ENCODE results near the gene ACADSB. TPM values are rescaled to one million over a fixed set of nuclear protein-coding genes. Genes with fewer than 3 reads are reported as not detected.

The ACADSB gene
- 1 to 10 TPM; 5.2 to 7.3 TPM for polyA plus RNA-seq

GRCh38 chr10:123008355-123009104 lies at the start of gene ACADSB, which contains the start of gene IKZF5:
Gene ACADSB, plus strand, starts transcription at chr10:123009006. Its CDS starts 24 bp downstream, at chr10:123009030.
Gene IKZF5, minus strand, starts transcription at chr10:123008795. Its CDS starts 10,170 bp downstream, at chr10:122998625.
- WGBS, 2 donors, result 0% methylated on average over 63 to 68 of the region's 68 CpGs
- peak within 1 kb of the TSS; percentile 94 to 98 for H3K4me3 ChIP-seq (ENCODE audit: low read depth in 1 of 2, low read length in 2 of 2)

GRCh38 chr10:122962405-122962804 lies 46.4 kb upstream of the ACADSB start:
- H3K4me1 ChIP-seq (ENCODE audit: control insufficient read depth in 2 of 2, insufficient read depth in 2 of 2, low read length in 1 of 2), result no peaks in the 10 kb centered on the region
- no peak overlapping the region for H3K27ac ChIP-seq (ENCODE audit: low read depth in 2 of 2, low read length in 1 of 2)
- H3K4me3 ChIP-seq (ENCODE audit: low read depth in 1 of 2, low read length in 2 of 2), result no peak overlapping the region
- H3K36me3 ChIP-seq (ENCODE audit: control insufficient read depth in 2 of 2, insufficient read depth in 2 of 2, low read length in 1 of 2), result no peaks in the 10 kb centered on the region
- WGBS, 2 donors, result 68 to 81% methylated on average over 3 of the region's 3 CpGs
- no peaks in the 10 kb centered on the region for H3K27me3 ChIP-seq (ENCODE audit: control insufficient read depth in 1 of 2, insufficient read depth in 2 of 2, low read length in 2 of 2)
- no peaks in the 10 kb centered on the region for H3K9me3 ChIP-seq (ENCODE audit: control insufficient read depth in 2 of 2, insufficient read depth in 1 of 2, low read depth in 1 of 2, low read length in 1 of 2)

More at GRCh38 chr10:123008355-123009104, at the start of gene ACADSB, which contains the start of gene IKZF5:
- Histone ChIP-seq H3K9me3 (ENCODE audit: control insufficient read depth in 2 of 2, insufficient read depth in 1 of 2, low read depth in 1 of 2, low read length in 1 of 2) (no peaks in the 10 kb centered on the region), H3K36me3 (ENCODE audit: control insufficient read depth in 2 of 2, insufficient read depth in 2 of 2, low read length in 1 of 2) (no peaks in the 10 kb centered on the region), H3K27ac (ENCODE audit: low read depth in 2 of 2, low read length in 1 of 2) (peak within 1 kb of the TSS; percentile 79 to 93), H3K4me1 (ENCODE audit: control insufficient read depth in 2 of 2, insufficient read depth in 2 of 2, low read length in 1 of 2) (peaks cover 2 to 3% of the 10 kb centered on the region in 2 donors), H3K27me3 (ENCODE audit: control insufficient read depth in 1 of 2, insufficient read depth in 2 of 2, low read length in 2 of 2) (no peaks in the 10 kb centered on the region)

GRCh38 chr10:122966879-122967278 lies 41.9 kb upstream of the ACADSB start:
- Histone ChIP-seq H3K27ac (ENCODE audit: low read depth in 2 of 2, low read length in 1 of 2) (no peak overlapping the region), H3K4me1 (ENCODE audit: control insufficient read depth in 2 of 2, insufficient read depth in 2 of 2, low read length in 1 of 2) (no peaks in the 10 kb centered on the region), H3K4me3 (ENCODE audit: low read depth in 1 of 2, low read length in 2 of 2) (no peak overlapping the region), H3K9me3 (ENCODE audit: control insufficient read depth in 2 of 2, insufficient read depth in 1 of 2, low read depth in 1 of 2, low read length in 1 of 2) (no peaks in the 10 kb centered on the region), H3K36me3 (ENCODE audit: control insufficient read depth in 2 of 2, insufficient read depth in 2 of 2, low read length in 1 of 2) (no peaks in the 10 kb centered on the region), H3K27me3 (ENCODE audit: control insufficient read depth in 1 of 2, insufficient read depth in 2 of 2, low read length in 2 of 2) (no peaks in the 10 kb centered on the region)

- no peak overlapping the region for H3K4me3 ChIP-seq (ENCODE audit: low read depth in 1 of 2, low read length in 2 of 2)
- no peaks in the 10 kb centered on the region for H3K36me3 ChIP-seq (ENCODE audit: control insufficient read depth in 2 of 2, insufficient read depth in 2 of 2, low read length in 1 of 2)
- 75 to 76% methylated on average over 3 of the region's 3 CpGs for WGBS, 2 donors
- no peaks in the 10 kb centered on the region for H3K4me1 ChIP-seq (ENCODE audit: control insufficient read depth in 2 of 2, insufficient read depth in 2 of 2, low read length in 1 of 2)
- no peaks in the 10 kb centered on the region for H3K27me3 ChIP-seq (ENCODE audit: control insufficient read depth in 1 of 2, insufficient read depth in 2 of 2, low read length in 2 of 2)
- H3K9me3 ChIP-seq (ENCODE audit: control insufficient read depth in 2 of 2, insufficient read depth in 1 of 2, low read depth in 1 of 2, low read length in 1 of 2), result no peaks in the 10 kb centered on the region
- no peak overlapping the region for H3K27ac ChIP-seq (ENCODE audit: low read depth in 2 of 2, low read length in 1 of 2)
Observed at GRCh38 chr10:122968698-122969097, 40.1 kb upstream of the ACADSB start.

GRCh38 chr10:122974023-122974422 lies 34.8 kb upstream of the ACADSB start:
- Histone ChIP-seq H3K27me3 (ENCODE audit: control insufficient read depth in 1 of 2, insufficient read depth in 2 of 2, low read length in 2 of 2) (peaks cover 0 to 3% of the 10 kb centered on the region in 2 donors), H3K4me3 (ENCODE audit: low read depth in 1 of 2, low read length in 2 of 2) (no peak overlapping the region), H3K36me3 (ENCODE audit: control insufficient read depth in 2 of 2, insufficient read depth in 2 of 2, low read length in 1 of 2) (no peaks in the 10 kb centered on the region), H3K9me3 (ENCODE audit: control insufficient read depth in 2 of 2, insufficient read depth in 1 of 2, low read depth in 1 of 2, low read length in 1 of 2) (no peaks in the 10 kb centered on the region), H3K27ac (ENCODE audit: low read depth in 2 of 2, low read length in 1 of 2) (no peak overlapping the region), H3K4me1 (ENCODE audit: control insufficient read depth in 2 of 2, insufficient read depth in 2 of 2, low read length in 1 of 2) (no peaks in the 10 kb centered on the region)
- WGBS, 2 donors, result 57 to 58% methylated on average over 5 of the region's 5 CpGs

GRCh38 chr10:122974543-122975064 lies 34.2 kb upstream of the ACADSB start:
- no peak overlapping the region for H3K4me3 ChIP-seq (ENCODE audit: low read depth in 1 of 2, low read length in 2 of 2)
- no peaks in the 10 kb centered on the region for H3K4me1 ChIP-seq (ENCODE audit: control insufficient read depth in 2 of 2, insufficient read depth in 2 of 2, low read length in 1 of 2)
- no peak overlapping the region for H3K27ac ChIP-seq (ENCODE audit: low read depth in 2 of 2, low read length in 1 of 2)
- H3K9me3 ChIP-seq (ENCODE audit: control insufficient read depth in 2 of 2, insufficient read depth in 1 of 2, low read depth in 1 of 2, low read length in 1 of 2), result no peaks in the 10 kb centered on the region
- H3K27me3 ChIP-seq (ENCODE audit: control insufficient read depth in 1 of 2, insufficient read depth in 2 of 2, low read length in 2 of 2), result peaks cover 0 to 3% of the 10 kb centered on the region in 2 donors
- H3K36me3 ChIP-seq (ENCODE audit: control insufficient read depth in 2 of 2, insufficient read depth in 2 of 2, low read length in 1 of 2), result no peaks in the 10 kb centered on the region
- WGBS, 2 donors, result 80 to 83% methylated on average over 3 of the region's 3 CpGs

GRCh38 chr10:122980209-122981065 lies 28.4 kb upstream of the ACADSB start, which contains the start of gene PSTK:
Gene PSTK, plus strand, starts transcription at chr10:122980401. Its CDS starts 79 bp downstream, at chr10:122980480.
- Histone ChIP-seq H3K27ac (ENCODE audit: low read depth in 2 of 2, low read length in 1 of 2) (peak within 1 kb of the TSS; percentile 94 to 99), H3K9me3 (ENCODE audit: control insufficient read depth in 2 of 2, insufficient read depth in 1 of 2, low read depth in 1 of 2, low read length in 1 of 2) (no peaks in the 10 kb centered on the region), H3K36me3 (ENCODE audit: control insufficient read depth in 2 of 2, insufficient read depth in 2 of 2, low read length in 1 of 2) (peaks cover 0 to 2% of the 10 kb centered on the region in 2 donors), H3K4me3 (ENCODE audit: low read depth in 1 of 2, low read length in 2 of 2) (peak within 1 kb of the TSS; percentile 82 to 84), H3K27me3 (ENCODE audit: control insufficient read depth in 1 of 2, insufficient read depth in 2 of 2, low read length in 2 of 2) (no peaks in the 10 kb centered on the region), H3K4me1 (ENCODE audit: control insufficient read depth in 2 of 2, insufficient read depth in 2 of 2, low read length in 1 of 2) (no peaks in the 10 kb centered on the region)
- WGBS, 2 donors, result 1% methylated on average over 72 to 73 of the region's 73 CpGs

- no peaks in the 10 kb centered on the region for H3K27me3 ChIP-seq (ENCODE audit: control insufficient read depth in 1 of 2, insufficient read depth in 2 of 2, low read length in 2 of 2)
- H3K4me3 ChIP-seq (ENCODE audit: low read depth in 1 of 2, low read length in 2 of 2), result peak overlapping the region in 1 of 2 donors; percentile 82
- H3K36me3 ChIP-seq (ENCODE audit: control insufficient read depth in 2 of 2, insufficient read depth in 2 of 2, low read length in 1 of 2), result peaks cover 0 to 2% of the 10 kb centered on the region in 2 donors
- WGBS, 2 donors, result 24% methylated on average over 4 of the region's 4 CpGs
- H3K4me1 ChIP-seq (ENCODE audit: control insufficient read depth in 2 of 2, insufficient read depth in 2 of 2, low read length in 1 of 2), result no peaks in the 10 kb centered on the region
- no peaks in the 10 kb centered on the region for H3K9me3 ChIP-seq (ENCODE audit: control insufficient read depth in 2 of 2, insufficient read depth in 1 of 2, low read depth in 1 of 2, low read length in 1 of 2)
- no peak overlapping the region for H3K27ac ChIP-seq (ENCODE audit: low read depth in 2 of 2, low read length in 1 of 2)
Observed at GRCh38 chr10:122981066-122981464, 27.7 kb upstream of the ACADSB start.

GRCh38 chr10:122983898-122984297 lies 24.9 kb upstream of the ACADSB start:
- no peaks in the 10 kb centered on the region for H3K4me1 ChIP-seq (ENCODE audit: control insufficient read depth in 2 of 2, insufficient read depth in 2 of 2, low read length in 1 of 2)
- 95% methylated on average over 6 of the region's 6 CpGs for WGBS, 2 donors
- H3K27ac ChIP-seq (ENCODE audit: low read depth in 2 of 2, low read length in 1 of 2), result no peak overlapping the region
- H3K4me3 ChIP-seq (ENCODE audit: low read depth in 1 of 2, low read length in 2 of 2), result no peak overlapping the region
- peaks cover 1 to 2% of the 10 kb centered on the region in 2 donors for H3K36me3 ChIP-seq (ENCODE audit: control insufficient read depth in 2 of 2, insufficient read depth in 2 of 2, low read length in 1 of 2)
- H3K9me3 ChIP-seq (ENCODE audit: control insufficient read depth in 2 of 2, insufficient read depth in 1 of 2, low read depth in 1 of 2, low read length in 1 of 2), result no peaks in the 10 kb centered on the region
- no peaks in the 10 kb centered on the region for H3K27me3 ChIP-seq (ENCODE audit: control insufficient read depth in 1 of 2, insufficient read depth in 2 of 2, low read length in 2 of 2)

Data from esophagus (tissue), 2 donors.